GM23338 (cell line): ENCODE measurements around the gene ADRA1B. TPM values are rescaled to one million over a fixed set of nuclear protein-coding genes. Genes with fewer than 3 reads are reported as not detected.

ENCODE experiments used
- ATAC-seq: fragments of 200-7000 bp; cut with Tn5 transposase; 3 replicates; pipeline ENCODE4 v1.9.1; 2020
- DNase-seq: peaks from one replicate; pipeline ENCODE4 v3.0.0-alpha.2; 2015; ENCODE audit warnings: low spot score
- H2AFZ ChIP-seq: fragments of 200-600 bp; sonication (generic); 2 replicates; pipeline ENCODE4 v1.8.0; 2016; ENCODE audit warnings: antibody characterized with exemption, mild to moderate bottlenecking, moderate library complexity
- H3F3A ChIP-seq: fragments of 200-600 bp; sonication (generic); replicated peaks from 2 replicates; pipeline ENCODE4 v1.8.0; 2017; ENCODE audit warnings: antibody characterized with exemption, mixed run types, low read depth
- H3K27ac ChIP-seq: fragments of 200-600 bp; sonication (generic); 2 replicates; pipeline ENCODE4 v1.6.1; 2016; ENCODE audit warnings: low read depth
- H3K27me3 ChIP-seq: fragments of 200-600 bp; sonication (generic); 2 replicates; pipeline ENCODE4 v1.8.0; 2016; ENCODE audit warnings: mild to moderate bottlenecking, mixed run types, moderate library complexity; ENCODE audit not compliant: insufficient read depth
- H3K36me3 ChIP-seq: fragments of 200-600 bp; sonication (generic); 2 replicates; pipeline ENCODE4 v1.8.0; 2016; ENCODE audit warnings: mild to moderate bottlenecking; ENCODE audit not compliant: insufficient read depth
- H3K4me1 ChIP-seq: fragments of 200-600 bp; sonication (generic); 2 replicates; pipeline ENCODE4 v1.8.0; 2016; ENCODE audit warnings: mild to moderate bottlenecking, moderate library complexity; ENCODE audit not compliant: insufficient read depth
- H3K4me2 ChIP-seq: fragments of 200-600 bp; sonication (generic); 2 replicates; pipeline ENCODE4 v1.7.1; 2017; ENCODE audit warnings: mixed run types
- H3K4me3 ChIP-seq: fragments of 200-600 bp; sonication (generic); 2 replicates; pipeline ENCODE4 v1.6.1; 2016; ENCODE audit warnings: mixed run types
- H3K79me2 ChIP-seq: fragments of 200-600 bp; sonication (generic); replicated peaks from 2 replicates; pipeline ENCODE4 v1.8.0; 2017; ENCODE audit warnings: mild to moderate bottlenecking; ENCODE audit not compliant: insufficient read depth
- H3K9me2 ChIP-seq: fragments of 200-600 bp; sonication (generic); 2 replicates; pipeline ENCODE4 v1.8.0; 2017; ENCODE audit not compliant: insufficient read depth
- H4K20me1 ChIP-seq: fragments of 200-600 bp; sonication (generic); replicated peaks from 2 replicates; pipeline ENCODE4 v1.8.0; 2017; ENCODE audit warnings: mild to moderate bottlenecking; ENCODE audit not compliant: insufficient read depth
- H3K27ac Mint-ChIP-seq: 2 replicates; pipeline ENCODE4 v1.8.0; 2020; ENCODE audit warnings: inconsistent platforms, mild to moderate bottlenecking, moderate library complexity, mixed read lengths
- H3K27me3 Mint-ChIP-seq: 3 replicates; pipeline ENCODE4 v1.8.0; 2022; ENCODE audit warnings: low read depth, mild to moderate bottlenecking, moderate library complexity, mixed read lengths, inconsistent platforms; ENCODE audit not compliant: insufficient read depth, poor library complexity
- H3K36me3 Mint-ChIP-seq: 3 replicates; pipeline ENCODE4 v1.8.0; 2021; ENCODE audit warnings: low read depth, mild to moderate bottlenecking, inconsistent platforms, moderate library complexity, mixed read lengths
- H3K4me1 Mint-ChIP-seq: 3 replicates; pipeline ENCODE4 v1.8.0; 2020; ENCODE audit warnings: mild to moderate bottlenecking, inconsistent platforms, mixed read lengths
- H3K4me3 Mint-ChIP-seq: 3 replicates; pipeline ENCODE4 v1.8.0; 2021; ENCODE audit warnings: moderate library complexity, mild to moderate bottlenecking, inconsistent platforms, mixed read lengths
- H3K9me3 Mint-ChIP-seq: 3 replicates; pipeline ENCODE4 v1.8.0; 2020; ENCODE audit warnings: moderate library complexity, mild to moderate bottlenecking, inconsistent platforms, mixed read lengths
- CREB1 ChIP-seq: fragments of 250-450 bp; sonication (Bioruptor Pico); IDR thresholded peaks from 2 replicates; pipeline ENCODE4 v1.5.0; 2020; ENCODE audit warnings: low read depth, mild to moderate bottlenecking, moderate library complexity
- CTCF ChIP-seq, 2 experiments: fragments of 200-600 bp in 1 of 2; sonication (generic) in 1 of 2; conservative IDR thresholded peaks; 2 replicates each; pipeline versions ENCODE4 v1.5.1 to v1.6.1; 2016 to 2017; ENCODE audit warnings: antibody characterized with exemption in 2 of 2, low read depth in 2 of 2, mild to moderate bottlenecking in 2 of 2, moderate library complexity in 1 of 2
- ETS1 ChIP-seq: IDR thresholded peaks from 2 replicates; pipeline ENCODE4 v1.6.1; 2016; ENCODE audit warnings: antibody characterized with exemption
- EZH2 ChIP-seq: fragments of 200-600 bp; sonication (generic); IDR thresholded peaks from one replicate; pipeline ENCODE4 v1.8.0; 2017; ENCODE audit warnings: antibody characterized with exemption, mild to moderate bottlenecking, low read depth; ENCODE audit not compliant: unreplicated experiment
- EZH2phosphoT487 ChIP-seq: fragments of 200-600 bp; sonication (generic); IDR thresholded peaks from one replicate; pipeline ENCODE4 v1.8.1; 2018; ENCODE audit warnings: antibody characterized with exemption; ENCODE audit not compliant: unreplicated experiment
- JUNB ChIP-seq: IDR thresholded peaks from one replicate; pipeline ENCODE4 v1.6.1; 2016; ENCODE audit warnings: antibody characterized with exemption; ENCODE audit not compliant: unreplicated experiment
- NANOG ChIP-seq: IDR thresholded peaks from 2 replicates; pipeline ENCODE4 v1.6.1; 2016; ENCODE audit warnings: antibody characterized with exemption, borderline replicate concordance
- POLR2AphosphoS5 ChIP-seq: IDR thresholded peaks from 2 replicates; pipeline ENCODE4 v1.6.1; 2016; ENCODE audit warnings: antibody characterized with exemption, low read depth
- REST ChIP-seq: IDR thresholded peaks from one replicate; pipeline ENCODE4 v1.6.1; 2018; ENCODE audit warnings: antibody characterized with exemption; ENCODE audit not compliant: unreplicated experiment
- STAT1 ChIP-seq: IDR thresholded peaks from one replicate; pipeline ENCODE4 v1.6.1; 2016; ENCODE audit warnings: antibody characterized with exemption; ENCODE audit not compliant: unreplicated experiment
- ZNF114 ChIP-seq: fragments of 250-450 bp; sonication (Bioruptor Pico); IDR thresholded peaks from 2 replicates; pipeline ENCODE4 v1.5.0; 2020; ENCODE audit warnings: mild to moderate bottlenecking, moderate library complexity
- ZNF331 ChIP-seq: fragments of 250-450 bp; sonication (Bioruptor Pico); IDR thresholded peaks from 2 replicates; pipeline ENCODE4 v1.5.0; 2020; ENCODE audit warnings: low read depth, mild to moderate bottlenecking, moderate library complexity
- ZNF462 ChIP-seq: fragments of 250-450 bp; sonication (Bioruptor Pico); IDR thresholded peaks from 2 replicates; pipeline ENCODE4 v1.5.0; 2020; ENCODE audit warnings: mild to moderate bottlenecking, moderate library complexity
- polyA plus RNA-seq: library from polyadenylated mRNA; unstranded; fragments of >200 nt; fragmentation: Nextera tagmentation; extraction: Ambion mirVana; gene quantifications from 2 replicates; pipeline ENCODE4 v1.2.1, GENCODE V29; 2016
- total RNA-seq: library from RNA; depleted of rRNA; stranded (reverse); fragments of >200 nt; shearing (Covaris generic); gene quantifications from 2 replicates; pipeline ENCODE4 v1.2.3, GENCODE V29; 2014

The ADRA1B gene
- total and polyA plus RNA-seq, 2 experiments from 2014 or later, result not detected

GRCh38 chr5:159894149-159894720, 22.0 kb upstream of the ADRA1B start:
- H3K4me1 Mint-ChIP-seq, result peaks cover 8% of the 10 kb centered on the region; the same call in 2 of the 3 replicates
- no peak for DNase-seq
- Histone ChIP-seq H3K4me2 (no peak overlapping the region), H3K27me3 (no peaks in the 10 kb centered on the region), H4K20me1 (no peaks in the 10 kb centered on the region), H3K9me2 (peaks cover 14% of the 10 kb centered on the region), H3K4me1 (no peaks in the 10 kb centered on the region), H3K27ac (no peak overlapping the region), H2AFZ (no peak overlapping the region), H3F3A (no peaks in the 10 kb centered on the region), H3K4me3 (no peak overlapping the region), H3K79me2 (no peaks in the 10 kb centered on the region), H3K36me3 (no peaks in the 10 kb centered on the region)
- no peaks in the 10 kb centered on the region for H3K9me3 Mint-ChIP-seq
- ATAC-seq, result no peak
- peaks cover 6% of the 10 kb centered on the region for H3K27me3 Mint-ChIP-seq
- TF ChIP-seq ZNF331 (CRISPR knock-in tag), result no peak
- no peak for TF ChIP-seq REST
- no peak for TF ChIP-seq CREB1 (CRISPR knock-in tag)
- TF ChIP-seq STAT1, result no peak
- no peak for TF ChIP-seq POLR2AphosphoS5
- TF ChIP-seq JUNB, result no peak
- no peak for TF ChIP-seq ZNF114 (CRISPR knock-in tag)
- TF ChIP-seq EZH2phosphoT487, result no peak
- no peak for TF ChIP-seq ETS1
- no peak for TF ChIP-seq CTCF (conservative IDR thresholded peaks at IDR 0.05; ENCODE audit: low read depth in 2 of 2)
- TF ChIP-seq EZH2, result no peak
- TF ChIP-seq NANOG, result no peak
- no peak for TF ChIP-seq ZNF462 (CRISPR knock-in tag)
- H3K4me3 Mint-ChIP-seq, result no peak overlapping the region
- no peak overlapping the region for H3K27ac Mint-ChIP-seq
- no peaks in the 10 kb centered on the region for H3K36me3 Mint-ChIP-seq
